ENCODE results near the gene FXYD2.

Gene FXYD2

DNA sequence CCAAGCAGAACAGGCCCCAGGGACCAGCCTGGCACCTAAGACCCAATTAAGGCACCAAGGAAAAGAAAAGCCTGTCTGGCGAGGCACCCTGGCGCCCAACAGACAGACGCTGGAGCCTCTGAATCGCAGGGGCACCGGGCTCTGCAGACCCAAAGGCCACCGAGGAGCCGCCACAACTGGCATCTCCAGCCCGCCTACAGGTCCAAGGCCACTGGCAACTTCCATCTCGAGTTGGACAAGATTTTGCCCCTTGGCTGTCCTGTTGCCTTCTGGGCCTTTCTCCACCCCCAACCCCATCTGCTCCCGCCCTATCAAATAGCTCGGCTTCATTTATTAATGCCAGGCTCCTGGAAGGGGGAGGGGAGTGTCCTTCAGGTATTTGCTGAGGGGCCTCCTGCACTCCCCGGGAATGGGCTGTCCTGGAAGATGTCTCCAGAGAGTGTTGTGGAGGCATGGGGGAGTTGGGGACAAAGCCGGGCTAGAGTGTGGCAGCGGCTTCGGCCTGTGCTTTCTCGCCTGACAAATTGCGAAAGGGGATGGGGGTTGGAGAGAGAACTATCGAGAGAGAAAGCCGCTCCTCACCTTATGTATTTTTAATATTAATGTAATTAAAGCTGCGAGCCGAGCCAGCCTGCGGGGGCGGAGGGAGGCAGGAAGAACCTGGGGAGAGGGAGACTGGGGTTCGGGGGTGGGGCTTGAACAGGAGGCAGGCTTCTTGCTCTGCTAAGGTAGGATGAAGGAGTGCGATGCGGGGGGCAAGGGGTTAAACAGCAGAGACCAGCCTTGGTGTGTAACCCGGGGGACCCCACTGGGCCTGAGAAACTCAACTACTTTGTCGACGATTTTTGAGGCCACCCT lies 29.5 kb downstream of the FXYD2 start:
- no peak for TF ChIP-seq MAX (IDR thresholded peaks at IDR 0.05)

DNA sequence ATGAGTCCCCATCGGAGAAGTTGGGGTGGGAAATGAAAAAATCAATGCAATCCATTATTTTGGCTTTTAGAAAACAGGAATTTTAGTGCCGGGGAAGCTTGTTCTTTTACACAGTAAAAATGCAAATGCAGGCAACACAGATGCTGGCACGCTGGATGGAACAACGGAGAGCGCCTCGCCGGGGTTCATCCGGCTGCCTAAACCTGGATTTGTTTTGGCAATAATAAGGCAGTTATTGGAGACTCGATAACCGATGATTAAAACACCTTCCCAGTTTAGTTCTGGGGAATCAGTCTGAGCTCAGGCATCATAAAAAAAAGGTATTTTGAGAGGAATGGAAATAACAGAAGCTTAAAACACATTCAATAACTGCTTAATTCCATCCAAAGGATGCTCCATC lies 30.4 kb downstream of the FXYD2 start:
- TF ChIP-seq ZBTB7A (IDR thresholded peaks at IDR 0.05; ENCODE audit: low read depth) (no peak), EGR1 (IDR thresholded peaks at IDR 0.05) (no peak), YY1 (IDR thresholded peaks at IDR 0.05; ENCODE audit: low read depth) (no peak), TAF1 (IDR thresholded peaks at IDR 0.05; ENCODE audit: low read depth) (no peak)

DNA sequence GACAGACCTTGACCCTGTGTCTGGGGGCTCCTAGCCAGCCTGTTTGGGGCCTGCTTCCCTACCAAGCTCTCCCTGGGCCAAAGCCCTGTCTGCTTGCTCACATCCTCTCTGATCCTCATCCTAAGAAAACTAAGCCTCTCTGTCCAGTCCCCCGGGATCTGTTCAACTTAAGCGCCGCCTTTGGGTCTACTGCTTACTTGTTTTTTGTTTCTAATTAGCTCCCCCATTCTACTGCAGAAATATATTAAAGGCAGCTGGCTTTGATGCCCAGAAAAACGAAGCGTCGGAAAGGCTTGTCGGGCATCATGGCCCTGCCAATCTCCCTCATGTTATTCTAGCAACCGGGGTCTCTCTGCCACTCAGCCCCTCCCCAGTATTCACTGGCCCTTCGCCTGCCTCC lies 31.0 kb downstream of the FXYD2 start:
- TF ChIP-seq, protein P1, sequence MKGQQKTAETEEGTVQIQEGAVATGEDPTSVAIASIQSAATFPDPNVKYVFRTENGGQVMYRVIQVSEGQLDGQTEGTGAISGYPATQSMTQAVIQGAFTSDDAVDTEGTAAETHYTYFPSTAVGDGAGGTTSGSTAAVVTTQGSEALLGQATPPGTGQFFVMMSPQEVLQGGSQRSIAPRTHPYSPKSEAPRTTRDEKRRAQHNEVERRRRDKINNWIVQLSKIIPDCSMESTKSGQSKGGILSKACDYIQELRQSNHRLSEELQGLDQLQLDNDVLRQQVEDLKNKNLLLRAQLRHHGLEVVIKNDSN (IDR thresholded peaks at IDR 0.05): no peak
- TF ChIP-seq CEBPB (IDR thresholded peaks at IDR 0.05) (no peak), TAF1 (IDR thresholded peaks at IDR 0.05; ENCODE audit: low read depth) (no peak), EP300 (IDR thresholded peaks at IDR 0.05; ENCODE audit: borderline replicate concordance) (no peak), RAD21 (IDR thresholded peaks at IDR 0.05; ENCODE audit: low read depth) (no peak), TEAD4 (IDR thresholded peaks at IDR 0.05) (no peak), EGR1 (IDR thresholded peaks at IDR 0.05) (no peak), CREB1 (IDR thresholded peaks at IDR 0.05; ENCODE audit: low read depth) (no peak), NFIC (IDR thresholded peaks at IDR 0.05) (no peak), TCF12 (IDR thresholded peaks at IDR 0.05; ENCODE audit: low read depth) (no peak)
- TF ChIP-seq, protein P2, sequence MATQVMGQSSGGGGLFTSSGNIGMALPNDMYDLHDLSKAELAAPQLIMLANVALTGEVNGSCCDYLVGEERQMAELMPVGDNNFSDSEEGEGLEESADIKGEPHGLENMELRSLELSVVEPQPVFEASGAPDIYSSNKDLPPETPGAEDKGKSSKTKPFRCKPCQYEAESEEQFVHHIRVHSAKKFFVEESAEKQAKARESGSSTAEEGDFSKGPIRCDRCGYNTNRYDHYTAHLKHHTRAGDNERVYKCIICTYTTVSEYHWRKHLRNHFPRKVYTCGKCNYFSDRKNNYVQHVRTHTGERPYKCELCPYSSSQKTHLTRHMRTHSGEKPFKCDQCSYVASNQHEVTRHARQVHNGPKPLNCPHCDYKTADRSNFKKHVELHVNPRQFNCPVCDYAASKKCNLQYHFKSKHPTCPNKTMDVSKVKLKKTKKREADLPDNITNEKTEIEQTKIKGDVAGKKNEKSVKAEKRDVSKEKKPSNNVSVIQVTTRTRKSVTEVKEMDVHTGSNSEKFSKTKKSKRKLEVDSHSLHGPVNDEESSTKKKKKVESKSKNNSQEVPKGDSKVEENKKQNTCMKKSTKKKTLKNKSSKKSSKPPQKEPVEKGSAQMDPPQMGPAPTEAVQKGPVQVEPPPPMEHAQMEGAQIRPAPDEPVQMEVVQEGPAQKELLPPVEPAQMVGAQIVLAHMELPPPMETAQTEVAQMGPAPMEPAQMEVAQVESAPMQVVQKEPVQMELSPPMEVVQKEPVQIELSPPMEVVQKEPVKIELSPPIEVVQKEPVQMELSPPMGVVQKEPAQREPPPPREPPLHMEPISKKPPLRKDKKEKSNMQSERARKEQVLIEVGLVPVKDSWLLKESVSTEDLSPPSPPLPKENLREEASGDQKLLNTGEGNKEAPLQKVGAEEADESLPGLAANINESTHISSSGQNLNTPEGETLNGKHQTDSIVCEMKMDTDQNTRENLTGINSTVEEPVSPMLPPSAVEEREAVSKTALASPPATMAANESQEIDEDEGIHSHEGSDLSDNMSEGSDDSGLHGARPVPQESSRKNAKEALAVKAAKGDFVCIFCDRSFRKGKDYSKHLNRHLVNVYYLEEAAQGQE (IDR thresholded peaks at IDR 0.05; ENCODE audit: low read depth): no peak

DNA sequence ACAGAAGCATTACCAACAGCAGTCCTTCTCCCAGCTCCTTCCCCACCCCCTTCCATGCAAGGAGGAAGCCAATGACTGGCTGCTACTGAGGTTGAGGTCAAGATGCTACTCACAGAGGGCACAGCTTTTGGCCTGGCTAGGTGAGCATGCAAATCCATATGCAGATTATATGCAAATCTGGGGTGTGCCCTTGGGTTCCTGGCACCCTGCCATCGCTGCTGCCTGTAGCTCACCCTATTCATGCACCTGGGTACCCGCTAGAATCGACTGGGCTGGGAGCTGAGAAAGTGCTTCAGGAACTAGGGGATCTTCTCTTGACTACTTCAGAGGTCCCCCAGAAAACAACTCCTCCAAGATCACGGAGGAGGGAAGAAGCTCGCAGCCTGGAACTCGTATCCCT lies 31.6 kb downstream of the FXYD2 start:
- no peak for TF ChIP-seq CREB1 (IDR thresholded peaks at IDR 0.05; ENCODE audit: low read depth)
- TF ChIP-seq ZBTB7A (IDR thresholded peaks at IDR 0.05; ENCODE audit: low read depth): no peak
- no peak for TF ChIP-seq MAX (IDR thresholded peaks at IDR 0.05)
- TF ChIP-seq, protein P1 (IDR thresholded peaks at IDR 0.05): no peak
- TF ChIP-seq CEBPB (IDR thresholded peaks at IDR 0.05): no peak
- TF ChIP-seq EP300 (IDR thresholded peaks at IDR 0.05; ENCODE audit: borderline replicate concordance): no peak
- no peak for TF ChIP-seq YY1 (IDR thresholded peaks at IDR 0.05; ENCODE audit: low read depth)

GRCh38 chr11:117792241-117792640 lies 32.3 kb downstream of the FXYD2 start:
- TF ChIP-seq ZBTB7A (IDR thresholded peaks at IDR 0.05; ENCODE audit: low read depth): no peak
- no peak for TF ChIP-seq YY1 (IDR thresholded peaks at IDR 0.05; ENCODE audit: low read depth)
- no peak for TF ChIP-seq CEBPB (IDR thresholded peaks at IDR 0.05)
- TF ChIP-seq RAD21 (IDR thresholded peaks at IDR 0.05; ENCODE audit: low read depth): no peak
- no peak for TF ChIP-seq FOXM1 (IDR thresholded peaks at IDR 0.05; ENCODE audit: borderline replicate concordance, low read depth)
- TF ChIP-seq, protein P1 (IDR thresholded peaks at IDR 0.05): no peak
- no peak for TF ChIP-seq TEAD4 (IDR thresholded peaks at IDR 0.05)
- TF ChIP-seq MAX (IDR thresholded peaks at IDR 0.05): no peak
- no peak for TF ChIP-seq EP300 (IDR thresholded peaks at IDR 0.05; ENCODE audit: borderline replicate concordance)
- no peak for TF ChIP-seq EGR1 (IDR thresholded peaks at IDR 0.05)
- TF ChIP-seq NFIC (IDR thresholded peaks at IDR 0.05): no peak
- no peak for TF ChIP-seq TAF1 (IDR thresholded peaks at IDR 0.05; ENCODE audit: low read depth)
- no peak for TF ChIP-seq CREB1 (IDR thresholded peaks at IDR 0.05; ENCODE audit: low read depth)
- TF ChIP-seq TCF12 (IDR thresholded peaks at IDR 0.05; ENCODE audit: low read depth): no peak
- TF ChIP-seq, protein P2 (IDR thresholded peaks at IDR 0.05; ENCODE audit: low read depth): no peak

- TF ChIP-seq EP300 (IDR thresholded peaks at IDR 0.05; ENCODE audit: borderline replicate concordance) (no peak), YY1 (IDR thresholded peaks at IDR 0.05; ENCODE audit: low read depth) (no peak)
These were observed 34.3 kb downstream of the FXYD2 start for GRCh38 chr11:117790279-117790678.
